GM23338 (cell line): ENCODE data around the gene SLC24A5. TPM values are rescaled to one million over a fixed set of nuclear protein-coding genes. Genes with fewer than 3 reads are reported as not detected.

Source experiments
- ATAC-seq: fragments of 200-7000 bp; cut with Tn5 transposase; 3 replicates; pipeline ENCODE4 v1.9.1; 2020
- DNase-seq: peaks from one replicate; pipeline ENCODE4 v3.0.0-alpha.2; 2015; ENCODE audit warnings: low spot score
- H2AFZ ChIP-seq: fragments of 200-600 bp; sonication (generic); 2 replicates; pipeline ENCODE4 v1.8.0; 2016; ENCODE audit warnings: antibody characterized with exemption, mild to moderate bottlenecking, moderate library complexity
- H3F3A ChIP-seq: fragments of 200-600 bp; sonication (generic); replicated peaks from 2 replicates; pipeline ENCODE4 v1.8.0; 2017; ENCODE audit warnings: antibody characterized with exemption, mixed run types, low read depth
- H3K27ac ChIP-seq: fragments of 200-600 bp; sonication (generic); 2 replicates; pipeline ENCODE4 v1.6.1; 2016; ENCODE audit warnings: low read depth
- H3K27me3 ChIP-seq: fragments of 200-600 bp; sonication (generic); 2 replicates; pipeline ENCODE4 v1.8.0; 2016; ENCODE audit warnings: mild to moderate bottlenecking, mixed run types, moderate library complexity; ENCODE audit not compliant: insufficient read depth
- H3K36me3 ChIP-seq: fragments of 200-600 bp; sonication (generic); 2 replicates; pipeline ENCODE4 v1.8.0; 2016; ENCODE audit warnings: mild to moderate bottlenecking; ENCODE audit not compliant: insufficient read depth
- H3K4me1 ChIP-seq: fragments of 200-600 bp; sonication (generic); 2 replicates; pipeline ENCODE4 v1.8.0; 2016; ENCODE audit warnings: mild to moderate bottlenecking, moderate library complexity; ENCODE audit not compliant: insufficient read depth
- H3K4me2 ChIP-seq: fragments of 200-600 bp; sonication (generic); 2 replicates; pipeline ENCODE4 v1.7.1; 2017; ENCODE audit warnings: mixed run types
- H3K4me3 ChIP-seq: fragments of 200-600 bp; sonication (generic); 2 replicates; pipeline ENCODE4 v1.6.1; 2016; ENCODE audit warnings: mixed run types
- H3K79me2 ChIP-seq: fragments of 200-600 bp; sonication (generic); replicated peaks from 2 replicates; pipeline ENCODE4 v1.8.0; 2017; ENCODE audit warnings: mild to moderate bottlenecking; ENCODE audit not compliant: insufficient read depth
- H3K9me2 ChIP-seq: fragments of 200-600 bp; sonication (generic); 2 replicates; pipeline ENCODE4 v1.8.0; 2017; ENCODE audit not compliant: insufficient read depth
- H4K20me1 ChIP-seq: fragments of 200-600 bp; sonication (generic); replicated peaks from 2 replicates; pipeline ENCODE4 v1.8.0; 2017; ENCODE audit warnings: mild to moderate bottlenecking; ENCODE audit not compliant: insufficient read depth
- H3K27ac Mint-ChIP-seq: 2 replicates; pipeline ENCODE4 v1.8.0; 2020; ENCODE audit warnings: inconsistent platforms, mild to moderate bottlenecking, moderate library complexity, mixed read lengths
- H3K27me3 Mint-ChIP-seq: 3 replicates; pipeline ENCODE4 v1.8.0; 2022; ENCODE audit warnings: low read depth, mild to moderate bottlenecking, moderate library complexity, mixed read lengths, inconsistent platforms; ENCODE audit not compliant: insufficient read depth, poor library complexity
- H3K36me3 Mint-ChIP-seq: 3 replicates; pipeline ENCODE4 v1.8.0; 2021; ENCODE audit warnings: low read depth, mild to moderate bottlenecking, inconsistent platforms, moderate library complexity, mixed read lengths
- H3K4me1 Mint-ChIP-seq: 3 replicates; pipeline ENCODE4 v1.8.0; 2020; ENCODE audit warnings: mild to moderate bottlenecking, inconsistent platforms, mixed read lengths
- H3K4me3 Mint-ChIP-seq: 3 replicates; pipeline ENCODE4 v1.8.0; 2021; ENCODE audit warnings: moderate library complexity, mild to moderate bottlenecking, inconsistent platforms, mixed read lengths
- H3K9me3 Mint-ChIP-seq: 3 replicates; pipeline ENCODE4 v1.8.0; 2020; ENCODE audit warnings: moderate library complexity, mild to moderate bottlenecking, inconsistent platforms, mixed read lengths
- CREB1 ChIP-seq: fragments of 250-450 bp; sonication (Bioruptor Pico); IDR thresholded peaks from 2 replicates; pipeline ENCODE4 v1.5.0; 2020; ENCODE audit warnings: low read depth, mild to moderate bottlenecking, moderate library complexity
- EZH2 ChIP-seq: fragments of 200-600 bp; sonication (generic); IDR thresholded peaks from one replicate; pipeline ENCODE4 v1.8.0; 2017; ENCODE audit warnings: antibody characterized with exemption, mild to moderate bottlenecking, low read depth; ENCODE audit not compliant: unreplicated experiment
- EZH2phosphoT487 ChIP-seq: fragments of 200-600 bp; sonication (generic); IDR thresholded peaks from one replicate; pipeline ENCODE4 v1.8.1; 2018; ENCODE audit warnings: antibody characterized with exemption; ENCODE audit not compliant: unreplicated experiment
- JUNB ChIP-seq: IDR thresholded peaks from one replicate; pipeline ENCODE4 v1.6.1; 2016; ENCODE audit warnings: antibody characterized with exemption; ENCODE audit not compliant: unreplicated experiment
- NANOG ChIP-seq: IDR thresholded peaks from 2 replicates; pipeline ENCODE4 v1.6.1; 2016; ENCODE audit warnings: antibody characterized with exemption, borderline replicate concordance
- POLR2AphosphoS5 ChIP-seq: IDR thresholded peaks from 2 replicates; pipeline ENCODE4 v1.6.1; 2016; ENCODE audit warnings: antibody characterized with exemption, low read depth
- REST ChIP-seq: IDR thresholded peaks from one replicate; pipeline ENCODE4 v1.6.1; 2018; ENCODE audit warnings: antibody characterized with exemption; ENCODE audit not compliant: unreplicated experiment
- STAT1 ChIP-seq: IDR thresholded peaks from one replicate; pipeline ENCODE4 v1.6.1; 2016; ENCODE audit warnings: antibody characterized with exemption; ENCODE audit not compliant: unreplicated experiment
- ZNF114 ChIP-seq: fragments of 250-450 bp; sonication (Bioruptor Pico); IDR thresholded peaks from 2 replicates; pipeline ENCODE4 v1.5.0; 2020; ENCODE audit warnings: mild to moderate bottlenecking, moderate library complexity
- ZNF331 ChIP-seq: fragments of 250-450 bp; sonication (Bioruptor Pico); IDR thresholded peaks from 2 replicates; pipeline ENCODE4 v1.5.0; 2020; ENCODE audit warnings: low read depth, mild to moderate bottlenecking, moderate library complexity
- polyA plus RNA-seq: library from polyadenylated mRNA; unstranded; fragments of >200 nt; fragmentation: Nextera tagmentation; extraction: Ambion mirVana; gene quantifications from 2 replicates; pipeline ENCODE4 v1.2.1, GENCODE V29; 2016
- total RNA-seq: library from RNA; depleted of rRNA; stranded (reverse); fragments of >200 nt; shearing (Covaris generic); gene quantifications from 2 replicates; pipeline ENCODE4 v1.2.3, GENCODE V29; 2014
- TF ChIP-seq, protein P1 (sequence below): IDR thresholded peaks from 2 replicates; pipeline ENCODE4 v1.6.1; 2016; ENCODE audit warnings: antibody characterized with exemption
- TF ChIP-seq, protein P2 (sequence below): fragments of 250-450 bp; sonication (Bioruptor Pico); IDR thresholded peaks from 2 replicates; pipeline ENCODE4 v1.5.0; 2020; ENCODE audit warnings: mild to moderate bottlenecking, moderate library complexity
- TF ChIP-seq, protein P3 (sequence below), 2 experiments: fragments of 200-600 bp in 1 of 2; sonication (generic) in 1 of 2; conservative IDR thresholded peaks; 2 replicates each; pipeline versions ENCODE4 v1.5.1 to v1.6.1; 2016 to 2017; ENCODE audit warnings: antibody characterized with exemption in 2 of 2, low read depth in 2 of 2, mild to moderate bottlenecking in 2 of 2, moderate library complexity in 1 of 2

The SLC24A5 gene
- total and polyA plus RNA-seq, 2 experiments from 2014 or later: 0.39 TPM; not detected in 1

GRCh38 chr15:48186271-48186670, 65.5 kb downstream of the SLC24A5 start:
- ATAC-seq (no peak), DNase-seq (no peak)
- no peak overlapping the region for H3K4me2 ChIP-seq
- H3K4me1 ChIP-seq: no peaks in the 10 kb centered on the region
- Mint-ChIP-seq H3K27me3 (peaks cover 2% of the 10 kb centered on the region), H3K4me1 (peaks cover 5% of the 10 kb centered on the region; the same call in 2 of the 3 replicates), H3K36me3 (no peaks in the 10 kb centered on the region), H3K4me3 (no peak overlapping the region), H3K9me3 (no peaks in the 10 kb centered on the region; the same call in 2 of the 3 replicates), H3K27ac (no peak overlapping the region)
- no peak overlapping the region for H3K4me3 ChIP-seq
- no peaks in the 10 kb centered on the region for H3K9me2 ChIP-seq
- no peaks in the 10 kb centered on the region for H4K20me1 ChIP-seq
- no peak overlapping the region for H2AFZ ChIP-seq
- no peaks in the 10 kb centered on the region for H3F3A ChIP-seq
- 0 out of 2 replicates have a peak, but pooled peaks cover 1% of the 10 kb centered on the region for H3K27me3 ChIP-seq
- H3K36me3 ChIP-seq: no peaks in the 10 kb centered on the region
- TF ChIP-seq EZH2phosphoT487: no peak
- no peak for TF ChIP-seq POLR2AphosphoS5
- TF ChIP-seq ZNF114: no peak
- TF ChIP-seq JUNB: no peak
- TF ChIP-seq NANOG: no peak
- no peak for TF ChIP-seq REST
- no peak for TF ChIP-seq STAT1
- no peak for TF ChIP-seq EZH2
- TF ChIP-seq, protein P1, sequence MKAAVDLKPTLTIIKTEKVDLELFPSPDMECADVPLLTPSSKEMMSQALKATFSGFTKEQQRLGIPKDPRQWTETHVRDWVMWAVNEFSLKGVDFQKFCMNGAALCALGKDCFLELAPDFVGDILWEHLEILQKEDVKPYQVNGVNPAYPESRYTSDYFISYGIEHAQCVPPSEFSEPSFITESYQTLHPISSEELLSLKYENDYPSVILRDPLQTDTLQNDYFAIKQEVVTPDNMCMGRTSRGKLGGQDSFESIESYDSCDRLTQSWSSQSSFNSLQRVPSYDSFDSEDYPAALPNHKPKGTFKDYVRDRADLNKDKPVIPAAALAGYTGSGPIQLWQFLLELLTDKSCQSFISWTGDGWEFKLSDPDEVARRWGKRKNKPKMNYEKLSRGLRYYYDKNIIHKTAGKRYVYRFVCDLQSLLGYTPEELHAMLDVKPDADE: no peak
- TF ChIP-seq, protein P2, sequence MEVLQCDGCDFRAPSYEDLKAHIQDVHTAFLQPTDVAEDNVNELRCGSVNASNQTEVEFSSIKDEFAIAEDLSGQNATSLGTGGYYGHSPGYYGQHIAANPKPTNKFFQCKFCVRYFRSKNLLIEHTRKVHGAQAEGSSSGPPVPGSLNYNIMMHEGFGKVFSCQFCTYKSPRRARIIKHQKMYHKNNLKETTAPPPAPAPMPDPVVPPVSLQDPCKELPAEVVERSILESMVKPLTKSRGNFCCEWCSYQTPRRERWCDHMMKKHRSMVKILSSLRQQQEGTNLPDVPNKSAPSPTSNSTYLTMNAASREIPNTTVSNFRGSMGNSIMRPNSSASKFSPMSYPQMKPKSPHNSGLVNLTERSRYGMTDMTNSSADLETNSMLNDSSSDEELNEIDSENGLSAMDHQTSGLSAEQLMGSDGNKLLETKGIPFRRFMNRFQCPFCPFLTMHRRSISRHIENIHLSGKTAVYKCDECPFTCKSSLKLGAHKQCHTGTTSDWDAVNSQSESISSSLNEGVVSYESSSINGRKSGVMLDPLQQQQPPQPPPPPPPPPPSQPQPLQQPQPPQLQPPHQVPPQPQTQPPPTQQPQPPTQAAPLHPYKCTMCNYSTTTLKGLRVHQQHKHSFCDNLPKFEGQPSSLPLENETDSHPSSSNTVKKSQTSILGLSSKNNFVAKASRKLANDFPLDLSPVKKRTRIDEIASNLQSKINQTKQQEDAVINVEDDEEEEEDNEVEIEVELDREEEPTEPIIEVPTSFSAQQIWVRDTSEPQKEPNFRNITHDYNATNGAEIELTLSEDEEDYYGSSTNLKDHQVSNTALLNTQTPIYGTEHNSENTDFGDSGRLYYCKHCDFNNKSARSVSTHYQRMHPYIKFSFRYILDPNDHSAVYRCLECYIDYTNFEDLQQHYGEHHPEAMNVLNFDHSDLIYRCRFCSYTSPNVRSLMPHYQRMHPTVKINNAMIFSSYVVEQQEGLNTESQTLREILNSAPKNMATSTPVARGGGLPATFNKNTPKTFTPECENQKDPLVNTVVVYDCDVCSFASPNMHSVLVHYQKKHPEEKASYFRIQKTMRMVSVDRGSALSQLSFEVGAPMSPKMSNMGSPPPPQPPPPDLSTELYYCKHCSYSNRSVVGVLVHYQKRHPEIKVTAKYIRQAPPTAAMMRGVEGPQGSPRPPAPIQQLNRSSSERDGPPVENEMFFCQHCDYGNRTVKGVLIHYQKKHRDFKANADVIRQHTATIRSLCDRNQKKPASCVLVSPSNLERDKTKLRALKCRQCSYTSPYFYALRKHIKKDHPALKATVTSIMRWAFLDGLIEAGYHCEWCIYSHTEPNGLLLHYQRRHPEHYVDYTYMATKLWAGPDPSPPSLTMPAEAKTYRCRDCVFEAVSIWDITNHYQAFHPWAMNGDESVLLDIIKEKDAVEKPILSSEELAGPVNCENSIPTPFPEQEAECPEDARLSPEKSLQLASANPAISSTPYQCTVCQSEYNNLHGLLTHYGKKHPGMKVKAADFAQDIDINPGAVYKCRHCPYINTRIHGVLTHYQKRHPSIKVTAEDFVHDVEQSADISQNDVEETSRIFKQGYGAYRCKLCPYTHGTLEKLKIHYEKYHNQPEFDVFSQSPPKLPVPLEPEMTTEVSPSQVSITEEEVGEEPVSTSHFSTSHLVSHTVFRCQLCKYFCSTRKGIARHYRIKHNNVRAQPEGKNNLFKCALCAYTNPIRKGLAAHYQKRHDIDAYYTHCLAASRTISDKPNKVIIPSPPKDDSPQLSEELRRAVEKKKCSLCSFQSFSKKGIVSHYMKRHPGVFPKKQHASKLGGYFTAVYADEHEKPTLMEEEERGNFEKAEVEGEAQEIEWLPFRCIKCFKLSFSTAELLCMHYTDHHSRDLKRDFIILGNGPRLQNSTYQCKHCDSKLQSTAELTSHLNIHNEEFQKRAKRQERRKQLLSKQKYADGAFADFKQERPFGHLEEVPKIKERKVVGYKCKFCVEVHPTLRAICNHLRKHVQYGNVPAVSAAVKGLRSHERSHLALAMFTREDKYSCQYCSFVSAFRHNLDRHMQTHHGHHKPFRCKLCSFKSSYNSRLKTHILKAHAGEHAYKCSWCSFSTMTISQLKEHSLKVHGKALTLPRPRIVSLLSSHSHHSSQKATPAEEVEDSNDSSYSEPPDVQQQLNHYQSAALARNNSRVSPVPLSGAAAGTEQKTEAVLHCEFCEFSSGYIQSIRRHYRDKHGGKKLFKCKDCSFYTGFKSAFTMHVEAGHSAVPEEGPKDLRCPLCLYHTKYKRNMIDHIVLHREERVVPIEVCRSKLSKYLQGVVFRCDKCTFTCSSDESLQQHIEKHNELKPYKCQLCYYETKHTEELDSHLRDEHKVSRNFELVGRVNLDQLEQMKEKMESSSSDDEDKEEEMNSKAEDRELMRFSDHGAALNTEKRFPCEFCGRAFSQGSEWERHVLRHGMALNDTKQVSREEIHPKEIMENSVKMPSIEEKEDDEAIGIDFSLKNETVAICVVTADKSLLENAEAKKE (CRISPR knock-in tag): no peak
- TF ChIP-seq, protein P3, sequence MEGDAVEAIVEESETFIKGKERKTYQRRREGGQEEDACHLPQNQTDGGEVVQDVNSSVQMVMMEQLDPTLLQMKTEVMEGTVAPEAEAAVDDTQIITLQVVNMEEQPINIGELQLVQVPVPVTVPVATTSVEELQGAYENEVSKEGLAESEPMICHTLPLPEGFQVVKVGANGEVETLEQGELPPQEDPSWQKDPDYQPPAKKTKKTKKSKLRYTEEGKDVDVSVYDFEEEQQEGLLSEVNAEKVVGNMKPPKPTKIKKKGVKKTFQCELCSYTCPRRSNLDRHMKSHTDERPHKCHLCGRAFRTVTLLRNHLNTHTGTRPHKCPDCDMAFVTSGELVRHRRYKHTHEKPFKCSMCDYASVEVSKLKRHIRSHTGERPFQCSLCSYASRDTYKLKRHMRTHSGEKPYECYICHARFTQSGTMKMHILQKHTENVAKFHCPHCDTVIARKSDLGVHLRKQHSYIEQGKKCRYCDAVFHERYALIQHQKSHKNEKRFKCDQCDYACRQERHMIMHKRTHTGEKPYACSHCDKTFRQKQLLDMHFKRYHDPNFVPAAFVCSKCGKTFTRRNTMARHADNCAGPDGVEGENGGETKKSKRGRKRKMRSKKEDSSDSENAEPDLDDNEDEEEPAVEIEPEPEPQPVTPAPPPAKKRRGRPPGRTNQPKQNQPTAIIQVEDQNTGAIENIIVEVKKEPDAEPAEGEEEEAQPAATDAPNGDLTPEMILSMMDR (conservative IDR thresholded peaks at IDR 0.05; ENCODE audit: low read depth in 2 of 2): no peak
- TF ChIP-seq ZNF331 (CRISPR knock-in tag): no peak
- TF ChIP-seq CREB1 (CRISPR knock-in tag): no peak
- no peaks in the 10 kb centered on the region for H3K79me2 ChIP-seq
- H3K27ac ChIP-seq: no peak overlapping the region
